CD4-positive, alpha-beta T cell treated with Interleukin-10 for 1 hour (primary cell): ENCODE results near the gene ARMC2.

Experiments used
- DNase-seq: peaks from one replicate; pipeline ENCODE4 v3.0.0-alpha.2; 2020

Gene ARMC2

GRCh38 chr6:108836061-108836460 is 12.2 kb upstream of the ARMC2 start:
- DNase-seq, result no peak

DNA sequence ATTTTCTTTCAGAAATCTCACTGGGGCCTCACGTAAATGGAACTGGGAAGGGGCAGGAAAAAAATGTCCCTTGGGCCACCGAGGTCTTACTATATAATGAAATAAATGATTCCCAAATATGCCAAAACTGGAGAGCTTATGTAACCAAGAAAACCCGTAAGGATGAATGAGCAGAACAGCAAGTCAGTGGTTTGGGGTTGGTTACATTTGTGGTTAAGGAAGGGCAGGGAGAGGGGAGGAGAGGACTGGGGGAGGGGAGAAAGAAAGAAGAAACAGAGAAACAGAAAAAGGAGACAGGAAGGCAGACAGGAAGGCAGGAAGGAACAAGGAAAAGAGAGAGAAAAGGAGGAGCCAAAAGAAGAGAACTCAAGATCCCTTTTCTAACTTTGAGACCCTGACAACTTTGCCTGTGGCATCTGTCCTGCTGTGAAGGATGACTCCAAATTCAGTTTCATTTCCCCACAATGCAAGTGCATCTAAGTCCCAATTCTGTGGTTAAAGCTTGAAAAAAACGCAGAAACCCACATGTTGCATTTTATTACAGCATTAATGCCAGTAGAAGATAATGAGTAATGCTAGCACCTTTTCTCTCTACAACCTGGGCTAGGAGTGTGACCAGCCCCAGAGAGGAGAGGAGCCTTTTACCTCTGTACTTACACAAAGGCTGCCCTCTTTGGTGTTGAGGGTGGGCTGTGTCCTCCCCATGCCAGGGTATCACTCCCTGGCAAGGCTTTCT is 10.8 kb upstream of the ARMC2 start:
- DNase-seq, result peak; percentile 35

DNA sequence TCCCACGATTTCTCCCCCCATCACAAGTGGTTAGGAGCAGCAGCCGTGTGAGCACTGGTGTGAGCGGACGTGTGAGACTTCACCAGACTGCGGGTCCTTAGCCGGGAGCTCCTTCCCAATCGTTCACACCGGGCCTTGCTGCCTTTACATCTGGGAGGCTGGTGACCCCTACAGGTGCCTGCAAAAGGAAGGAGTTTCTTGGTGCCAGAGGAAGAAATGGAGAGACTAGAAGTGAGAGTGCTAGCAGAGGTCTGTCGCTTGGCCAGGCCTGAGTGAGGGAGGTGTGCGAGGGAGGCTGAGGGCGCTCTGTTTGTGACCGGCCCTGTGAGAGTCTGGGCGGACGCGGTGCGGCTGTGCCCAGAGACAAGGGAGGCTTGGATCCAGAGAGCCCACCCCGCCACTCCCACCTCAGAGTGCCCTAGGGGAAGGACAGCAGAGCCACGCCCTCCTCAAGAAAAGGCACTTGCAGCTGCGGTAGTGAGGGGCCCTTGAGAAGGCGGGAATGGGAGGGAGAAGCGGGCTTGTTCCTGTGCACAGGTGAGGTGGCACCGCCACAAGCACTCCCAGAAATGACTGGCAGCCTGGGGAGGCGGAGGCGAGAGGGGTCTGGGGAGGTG is 10.0 kb upstream of the ARMC2 start:
- DNase-seq, result peak; percentile 26

- DNase-seq, result no peak
Observed at GRCh38 chr6:108839083-108839642, 9.1 kb upstream of the ARMC2 start.

DNA sequence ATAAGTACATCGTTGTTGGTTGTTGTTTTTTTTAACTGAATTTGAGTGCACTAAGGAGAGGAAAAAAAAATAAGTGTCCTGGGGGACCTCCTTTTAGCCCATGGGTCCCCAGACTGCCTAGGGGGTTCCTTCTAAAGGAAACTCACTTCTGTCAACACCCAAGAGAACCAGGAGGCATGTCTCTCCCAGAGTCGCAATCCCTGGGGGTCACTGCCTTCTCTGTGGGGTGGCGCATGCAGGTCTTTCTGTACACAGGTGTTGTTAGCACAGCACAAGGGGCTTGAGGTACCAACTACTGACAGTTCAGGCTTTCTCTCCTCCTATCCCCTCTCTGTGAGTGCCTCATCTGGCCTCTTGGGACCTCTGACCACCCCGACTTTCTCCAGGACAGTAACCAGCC is 7.3 kb upstream of the ARMC2 start:
- no peak for DNase-seq

DNA sequence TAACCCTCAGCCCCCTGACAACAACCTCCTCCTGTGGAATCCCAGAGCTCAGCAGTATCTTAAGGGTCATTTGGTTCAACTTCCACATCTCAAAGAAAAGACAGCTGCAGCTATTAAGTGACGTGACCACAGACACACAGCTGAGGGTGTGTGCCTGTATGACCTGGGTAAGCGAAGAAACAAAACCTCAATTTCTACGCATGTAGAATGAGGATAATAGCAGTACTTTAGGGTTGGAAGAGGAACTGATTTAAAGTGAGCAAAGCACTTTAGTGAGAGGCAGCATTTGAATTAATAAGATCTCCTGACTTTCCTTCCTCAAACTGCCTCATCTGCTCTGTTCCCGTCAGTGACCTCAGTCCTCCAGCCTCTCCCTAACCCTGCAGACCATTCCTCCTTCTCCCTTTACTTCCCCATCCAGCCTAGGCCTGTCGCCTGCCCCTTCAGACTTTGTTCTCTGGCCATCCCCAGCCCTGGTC is 6.8 kb upstream of the ARMC2 start:
- peak; percentile 24 for DNase-seq

DNA sequence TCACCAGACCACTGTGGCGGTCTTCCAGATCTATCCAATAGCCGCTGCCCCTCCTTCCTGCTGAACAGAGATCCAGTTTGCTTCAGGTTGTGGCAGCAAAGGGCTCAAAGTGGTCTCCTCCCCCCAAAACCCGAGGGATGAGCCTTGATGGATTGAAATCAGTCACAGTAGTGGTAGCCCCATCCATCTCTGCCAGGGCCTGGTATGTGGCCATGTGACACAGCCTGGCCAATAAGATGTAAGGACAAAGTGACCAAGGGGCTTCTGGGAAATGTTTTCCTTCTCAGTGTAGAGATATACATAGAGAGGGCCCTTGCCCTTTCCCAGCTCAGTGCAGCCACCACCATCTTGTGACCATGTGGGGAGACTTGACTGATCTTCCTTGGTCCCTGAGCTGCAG is 4.1 kb upstream of the ARMC2 start:
- no peak for DNase-seq

- DNase-seq, result no peak
Observed at GRCh38 chr6:108845145-108845544, 3.1 kb upstream of the ARMC2 start.

GRCh38 chr6:108846101-108846500 is 2.1 kb upstream of the ARMC2 start:
- no peak for DNase-seq

- DNase-seq, result no peak
Observed at GRCh38 chr6:108846628-108847027, 1.6 kb upstream of the ARMC2 start.

DNA sequence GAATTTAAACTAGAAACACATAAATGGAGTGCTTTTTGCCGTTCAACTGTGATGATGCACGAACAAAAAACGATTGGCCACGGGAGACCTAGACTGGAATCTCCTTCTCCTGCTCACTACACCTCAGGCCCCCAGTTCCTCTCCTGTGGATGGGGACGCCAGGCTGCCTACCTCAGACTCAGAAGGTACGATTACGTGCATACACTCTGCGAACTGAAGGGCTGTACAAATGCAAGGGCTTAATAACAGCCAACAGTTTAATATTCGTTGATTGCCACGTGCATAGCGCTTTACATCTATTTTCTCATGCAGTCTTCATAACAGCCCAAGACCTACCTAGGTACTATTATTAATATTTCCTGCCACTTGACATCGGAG is 495 bp upstream of the ARMC2 start:
- no peak for DNase-seq

- no peak for DNase-seq
Observed at GRCh38 chr6:108850669-108851465, 2.6 kb downstream of the ARMC2 start.

DNA sequence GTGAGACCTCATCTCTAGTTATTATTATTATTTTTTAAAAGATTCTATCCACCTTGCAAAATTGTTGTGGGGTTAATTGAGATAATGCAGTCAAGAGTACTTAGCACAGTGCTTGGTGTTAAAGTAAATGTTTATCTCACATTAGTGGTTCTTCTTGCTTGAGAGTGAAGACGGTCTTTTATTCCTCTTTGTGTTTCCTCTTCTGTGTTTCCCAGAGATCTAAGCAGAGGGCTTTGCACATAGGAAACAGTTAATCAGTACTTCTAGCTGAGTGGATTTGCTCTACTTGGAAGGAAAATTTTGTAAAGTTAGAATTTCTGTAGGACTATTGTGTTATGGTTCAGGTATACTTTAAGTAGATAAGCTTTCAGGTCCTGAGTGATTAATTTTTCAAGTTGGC is 3.5 kb downstream of the ARMC2 start:
- DNase-seq, result no peak

DNA sequence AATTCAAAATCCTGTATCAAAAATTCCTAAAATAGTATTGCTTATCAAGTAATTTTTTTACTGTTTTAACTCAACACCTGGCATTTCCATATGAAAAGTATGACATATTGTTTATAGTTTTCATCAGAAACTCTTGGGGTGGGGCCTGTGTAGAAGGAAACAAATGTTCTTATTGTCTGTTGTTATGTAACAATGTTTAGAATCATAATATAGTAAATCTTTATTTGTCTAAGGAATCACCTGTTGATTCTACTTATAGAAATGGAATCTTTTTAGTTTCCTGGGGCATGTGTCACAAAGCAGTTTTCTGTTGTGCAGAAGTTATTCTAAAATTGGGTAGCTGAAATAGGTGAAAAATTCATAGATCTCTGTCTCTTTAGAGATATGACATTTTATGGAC is 4.9 kb downstream of the ARMC2 start:
- DNase-seq, result no peak

- DNase-seq, result no peak
Observed at GRCh38 chr6:108862479-108863191, 14.4 kb downstream of the ARMC2 start.

DNA sequence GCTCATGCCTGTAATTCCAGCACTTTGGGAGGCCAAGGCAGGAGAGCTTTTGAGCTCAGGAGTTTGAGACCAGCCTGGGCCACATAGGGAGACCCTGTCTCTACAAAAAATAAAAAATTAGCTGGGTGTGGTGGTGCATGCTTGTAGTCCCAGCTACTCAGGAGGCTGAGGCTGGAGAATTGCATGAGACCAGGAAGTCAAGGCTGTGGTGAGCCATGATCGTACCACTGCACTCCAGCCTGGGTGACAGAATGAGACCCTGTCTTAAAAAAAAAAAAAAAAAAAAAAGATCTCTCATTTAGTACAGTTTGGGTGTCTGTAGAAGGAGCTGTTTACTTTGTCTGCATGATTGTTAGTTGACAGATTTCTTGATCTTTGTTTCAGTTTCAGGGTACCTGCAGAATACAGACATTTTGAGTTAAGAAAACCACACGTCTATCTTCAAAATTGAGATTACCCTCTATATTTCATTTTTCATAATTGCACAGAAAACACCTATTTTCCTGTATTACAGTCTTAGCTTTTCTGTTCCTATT is 17.6 kb downstream of the ARMC2 start:
- DNase-seq, result peak; percentile 17

- no peak for DNase-seq
Observed at GRCh38 chr6:108866798-108867197, 18.6 kb downstream of the ARMC2 start.

DNA sequence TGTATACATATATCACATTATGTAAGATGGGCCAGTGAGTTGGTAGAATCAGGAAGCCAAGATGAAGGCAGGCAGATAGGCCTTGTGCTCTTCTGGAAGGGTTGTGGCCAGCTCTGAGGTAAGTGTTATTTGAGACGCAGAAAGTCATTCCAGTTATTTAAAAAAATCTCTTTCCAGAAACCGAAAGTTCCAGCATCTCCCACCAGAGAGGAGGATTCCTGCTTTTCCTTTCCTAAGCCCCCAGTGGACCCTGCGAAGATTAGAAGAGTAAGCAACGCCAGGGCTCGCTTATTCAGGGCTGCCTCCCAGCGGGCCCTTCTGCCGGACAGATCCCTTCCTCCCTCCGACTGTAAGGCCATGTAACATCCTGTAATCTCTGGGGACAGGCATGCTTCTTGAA is 20.4 kb downstream of the ARMC2 start:
- no peak for DNase-seq

DNA sequence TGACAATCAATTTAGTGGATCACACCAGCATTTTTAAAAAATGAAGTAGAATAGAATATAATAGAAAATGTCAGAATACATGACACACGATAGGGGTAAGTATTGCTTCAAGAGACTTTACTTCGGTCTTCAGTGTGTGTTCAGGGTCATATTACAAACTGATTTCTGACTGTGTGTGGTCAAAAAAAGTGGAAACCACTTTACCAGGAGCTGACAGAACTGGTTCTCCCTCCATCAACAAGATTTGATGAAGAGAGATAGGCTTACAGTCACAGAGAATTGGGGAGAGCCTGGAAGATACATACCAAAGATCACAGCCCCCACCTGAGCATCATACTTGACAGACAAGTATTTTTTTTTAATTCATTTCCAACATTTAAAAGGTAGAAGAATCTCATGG is 21.7 kb downstream of the ARMC2 start:
- no peak for DNase-seq

DNA sequence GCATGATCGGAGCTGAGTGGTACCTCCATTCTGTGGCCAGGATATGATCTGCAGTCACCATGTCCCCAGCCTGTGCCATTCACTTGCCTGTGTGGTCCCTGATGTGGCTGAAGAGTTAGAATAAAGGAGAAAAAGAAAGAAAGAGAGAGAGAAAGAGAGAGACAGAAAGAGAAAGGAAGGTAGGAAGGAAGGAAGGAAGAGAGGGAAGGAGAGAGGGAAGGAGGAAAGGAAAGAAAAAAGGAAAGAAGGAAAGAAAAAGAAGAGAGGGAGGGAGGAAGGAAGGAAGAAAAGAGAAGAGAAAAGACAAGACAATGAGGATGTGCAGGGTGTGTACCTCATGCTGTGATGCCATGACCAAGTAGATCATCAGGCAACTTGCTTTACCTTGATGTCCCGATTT is 22.1 kb downstream of the ARMC2 start:
- DNase-seq, result no peak

DNA sequence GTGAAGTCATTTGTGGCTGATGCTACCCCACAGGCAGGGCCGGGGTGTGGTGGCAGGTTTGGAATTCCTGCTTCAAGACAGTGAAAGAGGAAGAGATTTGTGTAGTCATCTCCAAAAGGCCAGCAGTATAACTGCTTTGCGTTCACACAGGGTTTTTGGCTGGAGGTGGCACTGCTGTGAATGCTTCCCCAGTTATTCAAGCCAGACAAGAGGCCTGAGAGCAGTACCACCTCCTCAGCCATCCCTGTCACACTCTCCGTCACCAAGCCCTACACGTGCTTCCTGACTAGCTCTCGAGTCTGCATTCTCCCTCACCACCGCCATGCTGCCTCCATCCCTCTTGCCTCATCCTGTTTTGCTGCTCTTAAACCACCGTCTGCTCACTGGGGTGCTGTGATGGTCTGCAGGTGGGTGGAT is 23.9 kb downstream of the ARMC2 start:
- peak; percentile 41 for DNase-seq

GRCh38 chr6:108872575-108872974 is 24.4 kb downstream of the ARMC2 start:
- no peak for DNase-seq

DNA sequence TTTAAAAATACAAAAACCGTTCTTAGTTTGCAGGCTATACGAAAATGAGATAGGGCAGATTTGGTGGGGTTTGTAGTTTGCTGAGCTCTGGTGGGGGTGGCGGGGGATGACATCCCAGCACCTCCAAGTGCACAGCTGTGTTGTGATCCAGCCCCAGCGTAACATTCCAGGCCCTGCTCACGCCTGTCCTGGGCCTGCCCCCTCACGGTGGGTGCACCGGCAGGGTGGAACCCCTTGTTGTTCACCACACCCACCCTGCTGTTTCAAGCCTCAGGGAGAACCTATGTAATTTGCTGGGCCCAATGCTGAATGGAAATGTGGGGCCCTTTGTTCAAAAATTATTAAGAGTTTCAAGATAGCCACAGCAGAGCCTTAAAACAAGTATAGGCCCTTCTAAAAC is 25.0 kb downstream of the ARMC2 start:
- DNase-seq, result no peak
